GM21786 (cell line): ENCODE data around the gene HLA-A.

Experiments used
- ATAC-seq: cut with Tn5 transposase; IDR thresholded peaks from one replicate; pipeline ENCODE4 v1.9.1; 2021; ENCODE audit not compliant: unreplicated experiment

Gene HLA-A

DNA sequence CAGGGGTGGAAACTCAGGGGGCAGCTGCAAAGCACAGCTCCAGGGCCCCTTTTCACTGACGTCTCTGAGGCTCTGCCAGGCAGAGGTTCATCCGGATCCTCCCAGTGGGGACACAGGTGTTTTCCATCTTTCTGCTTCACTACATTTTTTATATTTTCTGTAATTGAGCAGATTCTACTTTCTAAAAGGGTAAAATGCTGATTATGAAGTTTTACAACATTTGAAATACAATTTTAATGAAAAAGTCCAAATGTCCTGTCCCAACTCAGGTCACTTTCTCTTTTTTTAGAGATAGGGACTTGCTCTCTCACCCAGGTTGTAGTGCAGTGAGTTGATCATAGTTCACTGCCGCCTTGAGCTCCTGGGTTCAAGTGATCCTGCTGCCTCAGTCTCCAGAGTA lies 41.9 kb downstream of the HLA-A start:
- no peak for ATAC-seq

DNA sequence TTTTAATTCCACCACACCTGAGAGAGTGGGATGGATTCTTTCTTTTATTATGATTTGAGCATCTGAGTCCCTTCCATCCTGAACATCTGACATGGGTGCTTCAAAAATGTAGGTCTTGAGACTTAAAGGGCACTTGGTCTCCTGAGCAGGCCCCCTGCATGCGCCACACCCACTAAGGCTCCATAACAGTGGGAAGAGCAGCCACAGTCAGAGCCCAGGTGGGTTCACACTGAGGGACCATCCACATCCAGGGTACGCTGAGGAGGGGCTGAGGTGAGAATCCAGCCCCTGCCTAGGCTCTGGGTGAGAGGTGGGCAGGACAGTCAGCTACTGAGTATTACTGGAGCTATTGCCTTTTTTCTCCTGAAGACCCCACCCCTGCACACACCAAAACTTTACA lies 42.7 kb downstream of the HLA-A start:
- no peak for ATAC-seq

DNA sequence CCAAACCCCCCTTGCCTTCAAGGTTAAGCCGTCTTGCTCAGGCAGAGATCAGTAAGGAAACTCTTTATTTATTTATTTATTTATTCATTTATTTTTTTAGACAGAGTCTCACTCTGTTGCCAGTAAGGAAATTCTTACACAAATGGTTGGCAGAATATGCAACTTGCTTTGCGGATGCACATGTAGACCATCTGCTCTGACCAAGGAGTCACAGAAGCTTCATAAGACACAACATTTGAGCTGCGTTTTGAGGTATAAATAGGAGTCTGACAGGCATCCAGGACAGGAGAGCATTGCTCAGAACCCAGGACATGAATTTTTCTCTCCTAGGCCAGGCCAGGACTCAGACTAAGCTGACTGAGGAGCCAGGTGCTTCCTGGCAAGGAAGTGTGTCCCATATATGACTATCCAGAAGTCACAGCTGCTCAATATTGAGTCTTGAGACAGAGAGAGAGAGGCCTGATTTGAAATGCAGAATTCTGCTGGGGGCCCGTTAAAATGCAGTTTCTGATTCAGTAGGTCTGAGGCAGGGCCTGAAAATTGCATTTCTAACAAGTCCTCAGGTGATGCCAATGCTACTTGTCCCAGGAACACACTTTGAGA lies 43.9 kb downstream of the HLA-A start:
- no peak for ATAC-seq

DNA sequence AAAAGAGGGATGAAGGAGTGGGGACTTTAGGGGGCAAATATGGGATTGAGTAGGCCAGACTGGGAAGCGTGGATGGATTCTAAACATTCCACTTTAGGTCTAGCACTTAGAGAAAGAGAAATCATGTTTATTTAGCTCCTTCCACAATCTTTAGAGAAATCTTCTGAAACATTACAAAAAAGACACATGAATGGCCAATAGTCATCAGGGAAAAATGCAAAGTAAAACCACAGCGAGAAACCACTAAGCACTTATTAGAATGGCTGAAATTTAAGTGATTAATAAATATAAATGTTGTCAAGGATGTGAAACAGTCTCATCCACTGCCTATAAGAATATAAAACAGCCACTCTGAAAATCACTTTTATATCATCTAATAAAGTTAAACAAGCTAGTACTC lies 46.9 kb downstream of the HLA-A start:
- ATAC-seq, result no peak

DNA sequence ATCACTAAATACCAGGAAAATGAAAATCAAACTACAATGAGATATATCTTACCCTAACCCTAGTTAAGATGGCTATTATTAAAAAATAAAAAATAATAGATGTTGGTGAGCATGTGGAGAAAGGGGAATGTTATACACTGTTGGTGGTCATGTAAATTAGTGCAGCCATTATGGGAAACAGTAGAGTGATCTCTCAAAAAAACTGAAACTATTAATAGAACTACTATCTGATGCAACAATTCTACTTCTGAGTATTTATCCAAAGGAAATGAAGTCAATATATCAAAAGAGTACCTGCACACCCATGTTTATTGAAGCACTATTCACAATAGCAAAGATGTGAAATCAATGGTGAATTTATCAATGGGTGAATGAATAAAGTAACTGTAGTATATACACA lies 48.6 kb downstream of the HLA-A start:
- ATAC-seq, result no peak

DNA sequence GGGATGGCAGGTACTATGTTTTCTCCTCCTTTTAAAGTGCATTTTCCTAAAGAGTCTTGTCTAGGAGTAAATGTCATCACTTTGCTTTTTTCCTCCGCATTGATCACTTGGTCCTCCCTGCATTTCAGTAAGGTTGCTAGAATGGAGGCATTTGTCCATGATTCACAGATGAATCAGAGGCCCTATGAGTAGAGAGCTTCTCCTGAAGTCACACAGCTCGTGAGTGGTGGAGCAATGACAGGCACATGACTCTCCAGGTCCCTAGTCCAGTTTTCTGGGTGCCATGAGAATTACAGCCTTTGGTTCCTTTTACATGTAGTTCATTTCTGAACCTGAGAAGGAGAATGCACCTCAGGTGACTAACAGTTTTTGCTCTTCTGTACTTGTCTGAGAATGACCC lies 50.5 kb downstream of the HLA-A start:
- ATAC-seq, result no peak

DNA sequence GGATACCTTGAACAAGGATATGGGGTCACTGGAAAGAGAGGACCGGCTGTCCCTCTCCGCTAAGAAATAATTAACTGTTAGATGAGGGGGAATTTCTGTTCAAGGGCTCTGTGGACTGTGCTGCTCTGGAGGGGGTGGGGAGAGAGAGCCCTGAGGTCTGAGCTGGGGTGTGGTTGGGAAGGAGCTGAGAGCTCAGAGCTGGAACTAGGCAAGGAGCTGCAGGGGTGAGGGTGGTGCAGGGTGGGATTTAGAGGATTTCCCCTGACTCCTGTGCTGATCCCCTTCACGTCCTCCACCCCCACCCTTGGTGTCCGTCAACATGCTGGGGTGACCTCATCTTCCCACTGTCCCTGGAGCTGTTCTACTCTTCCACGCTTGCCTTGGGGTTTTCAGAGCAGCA lies 52.5 kb downstream of the HLA-A start:
- ATAC-seq, result no peak

DNA sequence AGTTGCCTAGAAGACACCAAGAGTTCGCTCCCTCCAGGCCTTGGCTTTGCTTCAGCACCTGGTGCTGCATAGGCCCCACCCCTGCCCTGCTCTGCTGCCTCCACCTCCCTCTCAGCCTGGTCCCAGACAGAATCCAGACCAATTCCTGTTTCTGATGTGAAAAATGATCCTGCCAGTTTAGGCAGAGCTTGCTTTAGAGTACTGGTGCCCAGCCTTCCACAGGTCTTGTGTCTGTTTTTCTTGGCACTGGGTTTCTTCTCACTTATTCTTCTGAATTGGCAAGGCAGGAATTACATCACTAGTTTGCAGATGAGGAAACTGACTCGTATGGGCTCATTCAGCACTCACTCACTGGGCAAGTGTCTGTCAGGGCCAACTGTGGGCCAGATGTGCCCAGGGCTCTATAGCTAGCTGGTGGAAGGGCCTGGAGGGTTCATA lies 53.0 kb downstream of the HLA-A start:
- ATAC-seq, result no peak
